Hair follicular keratinocyte (primary cell): ENCODE measurements around the gene TAS2R14. TPM values are rescaled to one million over a fixed set of nuclear protein-coding genes. Genes with fewer than 3 reads are reported as not detected.

ENCODE experiments used
- total RNA-seq: library from RNA; depleted of rRNA; stranded (reverse); fragments of >200 nt; gene quantifications from 2 replicates; pipeline ENCODE4 v1.2.3, GENCODE V29; 2015

Gene TAS2R14
- 0.19 and 0.70 TPM in 2 replicates for total RNA-seq

GRCh38 chr12:10939163-10939562 is at the start of gene TAS2R14:
TSS of gene TAS2R14 (minus strand) at chr12:10939263. CDS start at chr12:10939207, 56 bp downstream.

GRCh38 chr12:10986812-10987211 is 47.7 kb upstream of the TAS2R14 start, which contains the start of gene TAS2R50:
TSS of gene TAS2R50 (minus strand) at chr12:10986912. CDS start at chr12:10986860, 52 bp downstream.

DNA sequence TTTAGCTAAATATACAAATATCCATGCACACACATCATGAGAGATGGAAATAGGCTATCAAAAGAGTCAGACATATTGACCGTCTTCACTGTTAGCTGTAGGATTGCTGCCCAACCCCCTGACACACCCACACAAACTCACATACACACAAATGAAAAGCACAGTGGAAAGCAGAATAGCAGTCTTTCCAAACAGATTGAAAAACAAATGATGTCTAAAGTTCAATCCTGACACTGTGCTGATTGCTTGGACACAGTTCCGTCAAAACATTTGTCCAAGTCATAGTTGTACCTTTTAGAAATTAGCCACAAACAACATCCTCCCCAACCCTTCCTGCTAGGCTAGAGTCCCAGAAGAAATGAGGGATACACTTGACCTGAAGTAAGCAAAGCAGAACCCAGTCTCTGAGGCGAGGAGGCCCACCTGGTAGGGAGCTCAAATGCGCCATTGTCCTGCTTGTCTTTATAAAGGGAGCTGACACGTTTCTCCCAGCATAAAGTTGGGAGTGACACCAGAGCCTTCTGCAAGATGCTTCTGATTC is 10.2 kb downstream of the TAS2R14 start, which contains the start of gene PRH2:
TSS of gene PRH2 (plus strand) at position 491 of the 541 bp plus-strand sequence. CDS start at position 529, 38 bp downstream.

DNA sequence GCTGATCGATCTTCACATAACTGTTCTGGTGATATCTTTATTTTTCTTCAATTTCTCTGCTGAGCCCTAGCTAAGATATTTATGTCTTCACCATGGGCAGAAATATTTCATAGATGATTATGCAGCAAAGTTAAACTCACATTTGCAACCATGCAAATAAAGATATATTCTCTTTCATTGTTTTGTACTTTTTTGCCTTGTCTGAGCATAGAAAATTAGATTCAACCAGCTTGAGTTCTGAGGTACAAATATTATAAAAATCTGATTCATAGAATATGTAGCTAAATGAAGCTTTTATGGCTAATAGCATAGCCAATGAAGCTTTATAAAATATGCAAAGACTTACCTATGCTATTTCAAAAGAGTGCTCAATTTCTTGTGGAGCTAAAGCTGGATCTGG is 29.6 kb downstream of the TAS2R14 start, which contains the start of gene TAS2R13:
TSS of gene TAS2R13 (minus strand) at position 101 of the 400 bp plus-strand sequence. CDS start 264 bp downstream, outside the sequence.

Other genes starting within 250 kb of the TAS2R14 start
- gene YBX3, start 215.9 kb downstream of the TAS2R14 start, total RNA-seq, result 318 and 422 TPM in 2 replicates
- not detected in 2 replicates for gene TAS2R7, start 136.6 kb downstream of the TAS2R14 start, total RNA-seq
- not detected in 2 replicates for gene TAS2R8, start 132.0 kb downstream of the TAS2R14 start, total RNA-seq
- gene TAS2R9, start 129.1 kb downstream of the TAS2R14 start, total RNA-seq, result not detected in 2 replicates
- 0.31 TPM in 1 of 2 replicates, not detected in the other for gene TAS2R10, start 112.9 kb downstream of the TAS2R14 start, total RNA-seq
- 0.31 TPM in 1 of 2 replicates, not detected in the other for gene PRR4, start 89.8 kb downstream of the TAS2R14 start, total RNA-seq
- gene PRH1, start 55.0 kb downstream of the TAS2R14 start, total RNA-seq, result 0.76 and 9.7 TPM in 2 replicates
- not detected in 2 replicates for gene TAS2R13, start 29.7 kb downstream of the TAS2R14 start, total RNA-seq
- not detected in 2 replicates for gene PRH2, start 10.0 kb downstream of the TAS2R14 start, total RNA-seq
- gene TAS2R50, start 47.6 kb upstream of the TAS2R14 start, total RNA-seq, result not detected in 2 replicates
- 0.08 and 0.19 TPM in 2 replicates for gene TAS2R20, start 59.0 kb upstream of the TAS2R14 start, total RNA-seq
- 0.39 TPM in 1 of 2 replicates, not detected in the other for gene TAS2R19, start 83.4 kb upstream of the TAS2R14 start, total RNA-seq
- 0.39 TPM in 1 of 2 replicates, not detected in the other for gene TAS2R31, start 92.1 kb upstream of the TAS2R14 start, total RNA-seq
- not detected in 2 replicates for gene TAS2R46, start 123.0 kb upstream of the TAS2R14 start, total RNA-seq
- not detected in 2 replicates for gene TAS2R43, start 153.1 kb upstream of the TAS2R14 start, total RNA-seq
- gene TAS2R30, start 195.4 kb upstream of the TAS2R14 start, total RNA-seq, result 0.08 TPM in 1 of 2 replicates, not detected in the other
- gene SMIM10L1, start 231.9 kb upstream of the TAS2R14 start, total RNA-seq, result 3.5 and 4.1 TPM in 2 replicates
- not detected in 2 replicates for gene TAS2R42, start 247.7 kb upstream of the TAS2R14 start, total RNA-seq